DND-41 (cell line): ENCODE measurements around the gene NAA80.
A peak's percentile ranks its signal among the peaks of the same experiment; 100 is the strongest.

Source experiments
- ATAC-seq: fragments of 200-7000 bp; cut with Tn5 transposase; 3 replicates; pipeline ENCODE4 v1.9.1; 2021; ENCODE audit warnings: low read depth; ENCODE audit not compliant: insufficient read depth
- DNase-seq: peaks from one replicate; pipeline ENCODE4 v3.0.0-alpha.2; 2020
- H2AFZ ChIP-seq: 2 replicates; pipeline ENCODE4 v1.6.0; 2012; ENCODE audit warnings: low read depth, low read length
- H3K27ac ChIP-seq: 2 replicates; pipeline ENCODE4 v1.5.1; 2012; ENCODE audit warnings: low read length, inconsistent platforms
- H3K27me3 ChIP-seq: fragments of 200-600 bp; sonication (generic); 2 replicates; pipeline ENCODE4 v1.6.0; 2012; ENCODE audit warnings: low read length, mild to moderate bottlenecking, inconsistent platforms; ENCODE audit not compliant: insufficient read depth, poor library complexity
- H3K36me3 ChIP-seq: 2 replicates; pipeline ENCODE4 v1.5.1; 2012; ENCODE audit warnings: low read length, inconsistent platforms; ENCODE audit not compliant: insufficient read depth
- H3K4me1 ChIP-seq: 2 replicates; pipeline ENCODE4 v1.5.1; 2012; ENCODE audit warnings: mild to moderate bottlenecking, low read length; ENCODE audit not compliant: insufficient read depth
- H3K4me2 ChIP-seq: 2 replicates; pipeline ENCODE4 v1.6.0; 2012; ENCODE audit warnings: mild to moderate bottlenecking, moderate library complexity, low read length, inconsistent platforms; ENCODE audit not compliant: insufficient read depth
- H3K4me3 ChIP-seq, 2 experiments: fragments of 200-600 bp in 1 of 2; shearing (Covaris generic) in 1 of 2; 2 replicates each; pipeline ENCODE4 v1.5.1; 2012 to 2016; ENCODE audit warnings: inconsistent platforms in 2 of 2, low read length in 2 of 2, mild to moderate bottlenecking in 2 of 2, low read depth in 1 of 2, moderate library complexity in 1 of 2
- H3K79me2 ChIP-seq: 2 replicates; pipeline ENCODE4 v1.6.0; 2012; ENCODE audit warnings: low read length, inconsistent platforms; ENCODE audit not compliant: insufficient read depth
- H3K9ac ChIP-seq: 2 replicates; pipeline ENCODE4 v1.6.0; 2012; ENCODE audit warnings: low read depth, mild to moderate bottlenecking, inconsistent platforms, low read length, moderate library complexity
- H3K9me3 ChIP-seq: 2 replicates; pipeline ENCODE4 v1.5.1; 2012; ENCODE audit warnings: low read length, moderate library complexity, mild to moderate bottlenecking, inconsistent platforms; ENCODE audit not compliant: insufficient read depth, severe bottlenecking
- H4K20me1 ChIP-seq: 2 replicates; pipeline ENCODE4 v1.6.0; 2012; ENCODE audit warnings: low read length; ENCODE audit not compliant: insufficient read depth
- EZH2 ChIP-seq: IDR thresholded peaks from 3 replicates; pipeline ENCODE4 v1.6.1; 2012; ENCODE audit warnings: borderline replicate concordance, low read depth, mild to moderate bottlenecking, moderate library complexity, low read length, inconsistent platforms; ENCODE audit not compliant: severe bottlenecking
- TF ChIP-seq, protein P1 (sequence below): IDR thresholded peaks from 2 replicates; pipeline ENCODE4 v1.5.1; 2012; ENCODE audit warnings: borderline replicate concordance, low read length, moderate library complexity, mild to moderate bottlenecking; ENCODE audit not compliant: poor library complexity, severe bottlenecking; ENCODE audit errors: extremely low read depth

NAA80 gene

DNA sequence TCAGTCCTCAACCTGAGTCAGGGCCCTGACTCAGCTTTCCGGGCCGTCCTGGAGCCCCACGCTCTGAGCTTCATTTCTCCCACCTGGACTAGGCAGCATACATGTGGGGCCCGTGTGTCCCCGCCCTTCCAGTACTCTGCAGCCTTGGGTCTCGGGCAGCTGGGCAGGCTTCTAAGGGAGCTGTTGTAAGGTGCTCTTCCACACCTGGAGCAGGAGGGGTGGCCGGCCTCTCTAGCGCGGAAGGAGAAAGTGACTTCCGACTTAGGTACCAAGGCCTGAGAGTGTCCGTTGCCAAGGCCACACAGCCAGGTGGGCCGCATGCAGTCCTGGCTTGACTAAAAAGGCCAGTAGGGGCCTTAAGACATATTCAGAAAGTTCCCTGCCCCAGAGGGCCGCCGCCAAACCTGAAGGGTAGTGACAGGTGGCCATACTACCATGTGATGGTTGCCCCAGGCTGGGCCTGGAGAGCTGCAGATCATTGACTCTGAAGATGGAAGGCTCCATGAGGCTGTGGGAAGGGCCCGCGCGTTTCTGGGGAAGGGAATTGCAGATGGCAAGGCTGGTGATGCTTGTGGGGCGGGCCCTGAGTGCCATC is 39.7 kb downstream of the NAA80 start:
- Histone ChIP-seq H4K20me1 (peaks cover 21% of the 10 kb centered on the region), H3K36me3 (peaks cover 35% of the 10 kb centered on the region), H3K4me1 (peaks cover 18% of the 10 kb centered on the region), H3K4me3 (peak overlapping the region in 1 of 2 experiments; percentile 60; a peak in 2 of 4 replicates), H3K4me2 (peak overlapping the region; percentile 81), H3K9ac (peak overlapping the region; percentile 61), H3K27ac (0 out of 2 replicates have a peak overlapping the region, but pooled peaks have one; percentile 31), H2AFZ (peak overlapping the region; percentile 52; the same call in 1 of the 2 replicates), H3K9me3 (no peaks in the 10 kb centered on the region), H3K79me2 (0 out of 2 replicates have a peak, but pooled peaks cover under 1% of the 10 kb centered on the region), H3K27me3 (no peaks in the 10 kb centered on the region)
- no peak for TF ChIP-seq EZH2
- TF ChIP-seq, protein P1, sequence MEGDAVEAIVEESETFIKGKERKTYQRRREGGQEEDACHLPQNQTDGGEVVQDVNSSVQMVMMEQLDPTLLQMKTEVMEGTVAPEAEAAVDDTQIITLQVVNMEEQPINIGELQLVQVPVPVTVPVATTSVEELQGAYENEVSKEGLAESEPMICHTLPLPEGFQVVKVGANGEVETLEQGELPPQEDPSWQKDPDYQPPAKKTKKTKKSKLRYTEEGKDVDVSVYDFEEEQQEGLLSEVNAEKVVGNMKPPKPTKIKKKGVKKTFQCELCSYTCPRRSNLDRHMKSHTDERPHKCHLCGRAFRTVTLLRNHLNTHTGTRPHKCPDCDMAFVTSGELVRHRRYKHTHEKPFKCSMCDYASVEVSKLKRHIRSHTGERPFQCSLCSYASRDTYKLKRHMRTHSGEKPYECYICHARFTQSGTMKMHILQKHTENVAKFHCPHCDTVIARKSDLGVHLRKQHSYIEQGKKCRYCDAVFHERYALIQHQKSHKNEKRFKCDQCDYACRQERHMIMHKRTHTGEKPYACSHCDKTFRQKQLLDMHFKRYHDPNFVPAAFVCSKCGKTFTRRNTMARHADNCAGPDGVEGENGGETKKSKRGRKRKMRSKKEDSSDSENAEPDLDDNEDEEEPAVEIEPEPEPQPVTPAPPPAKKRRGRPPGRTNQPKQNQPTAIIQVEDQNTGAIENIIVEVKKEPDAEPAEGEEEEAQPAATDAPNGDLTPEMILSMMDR: no peak
- DNase-seq: no peak
- ATAC-seq: peak; percentile 41

DNA sequence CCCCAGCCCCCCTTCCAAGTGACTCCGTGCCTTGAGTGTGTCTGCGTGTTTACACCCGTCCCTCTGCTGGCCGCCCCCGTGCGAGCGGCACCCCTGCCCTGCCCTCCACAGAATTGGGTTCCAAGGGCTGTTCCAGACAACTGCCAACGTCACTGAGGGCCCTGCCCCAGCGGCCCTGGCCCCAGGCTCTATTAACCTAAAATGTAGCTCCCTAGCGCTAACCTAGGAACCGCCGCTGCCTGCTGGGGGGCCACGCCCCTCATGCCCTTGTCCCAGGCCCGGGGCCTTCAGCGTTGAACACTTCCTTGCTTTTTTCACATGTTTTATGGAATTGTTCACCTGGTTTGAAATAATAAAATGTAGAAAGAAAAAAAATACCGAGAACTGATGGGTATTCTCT is 40.2 kb downstream of the NAA80 start:
- H3K27me3 ChIP-seq: no peaks in the 10 kb centered on the region
- TF ChIP-seq, protein P1: peak; percentile 22
- no peak for TF ChIP-seq EZH2
- H3K27ac ChIP-seq: no peak overlapping the region
- peaks cover 18% of the 10 kb centered on the region for H3K4me1 ChIP-seq
- H3K9ac ChIP-seq: no peak overlapping the region
- H3K4me3 ChIP-seq: no peak overlapping the region
- ATAC-seq (no peak), DNase-seq (no peak)
- H4K20me1 ChIP-seq: peaks cover 27% of the 10 kb centered on the region
- no peaks in the 10 kb centered on the region for H3K9me3 ChIP-seq
- H3K79me2 ChIP-seq: 0 out of 2 replicates have a peak, but pooled peaks cover 2% of the 10 kb centered on the region
- no peak overlapping the region for H3K4me2 ChIP-seq
- no peak overlapping the region for H2AFZ ChIP-seq
- H3K36me3 ChIP-seq: peaks cover 40% of the 10 kb centered on the region

DNA sequence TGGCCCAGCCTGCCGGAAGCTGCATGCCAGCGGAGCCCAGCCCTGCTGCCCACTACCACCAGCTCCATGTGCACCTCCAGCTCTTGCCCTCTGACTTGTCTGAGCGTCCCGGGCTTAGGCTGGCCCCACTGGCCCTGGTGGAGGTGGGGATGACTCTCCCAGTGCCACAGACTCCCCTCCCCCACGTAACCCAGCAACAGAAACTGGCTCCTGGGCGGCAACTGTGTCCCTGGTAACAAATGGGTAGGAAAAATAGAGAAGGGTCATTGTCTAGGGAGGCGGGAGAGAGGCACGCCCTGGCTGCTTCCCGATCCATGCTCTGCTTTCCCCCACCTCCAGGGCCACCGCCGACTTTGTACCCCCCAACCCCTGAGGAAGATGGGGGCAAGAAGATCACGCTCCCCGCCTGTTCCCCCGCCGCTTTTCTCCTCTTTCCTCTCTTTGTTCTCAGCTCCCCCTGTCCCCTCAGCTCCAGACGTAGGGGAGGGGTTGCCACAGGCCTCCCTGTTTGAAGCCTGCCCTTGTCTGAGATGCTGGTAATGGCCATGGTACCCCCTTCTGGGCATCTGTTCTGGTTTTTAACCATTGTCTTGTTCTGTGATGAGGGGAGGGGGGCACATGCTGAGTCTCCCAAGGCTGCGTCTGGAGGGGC is 41.0 kb downstream of the NAA80 start:
- DNase-seq (no peak), ATAC-seq (no peak)
- no peak overlapping the region for H3K4me3 ChIP-seq
- H3K27me3 ChIP-seq: no peaks in the 10 kb centered on the region
- no peak overlapping the region for H3K4me2 ChIP-seq
- H4K20me1 ChIP-seq: peaks cover 32% of the 10 kb centered on the region
- H3K27ac ChIP-seq: no peak overlapping the region
- no peaks in the 10 kb centered on the region for H3K9me3 ChIP-seq
- H3K36me3 ChIP-seq: peaks cover 48% of the 10 kb centered on the region
- no peak overlapping the region for H3K9ac ChIP-seq
- no peak overlapping the region for H2AFZ ChIP-seq
- TF ChIP-seq, protein P1: no peak
- no peak for TF ChIP-seq EZH2
- H3K79me2 ChIP-seq: peaks cover 5% of the 10 kb centered on the region; the same call in 1 of the 2 replicates
- H3K4me1 ChIP-seq: peaks cover 18% of the 10 kb centered on the region
